Measurements from ENCODE around the gene ZNF143.

DNA sequence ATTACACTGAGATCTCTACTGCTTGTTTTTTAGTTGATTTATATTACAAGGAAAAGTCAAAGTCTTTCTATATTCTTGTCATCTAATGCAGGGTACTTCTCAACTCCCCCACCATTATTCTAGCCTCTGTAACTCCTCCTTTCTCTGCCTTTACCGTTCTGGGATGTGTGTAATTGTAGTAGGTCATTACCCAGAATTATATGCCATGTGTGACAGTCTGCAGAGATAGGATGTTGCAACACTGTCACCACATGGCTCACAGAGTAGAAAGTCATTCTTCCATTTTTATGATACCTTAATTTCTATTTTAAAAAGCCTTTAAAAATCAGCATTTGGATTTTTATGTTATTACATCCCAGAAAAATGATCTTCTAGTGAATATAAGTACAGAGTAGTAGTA lies 32.7 kb downstream of the ZNF143 start:
- TF ChIP-seq, protein P1, sequence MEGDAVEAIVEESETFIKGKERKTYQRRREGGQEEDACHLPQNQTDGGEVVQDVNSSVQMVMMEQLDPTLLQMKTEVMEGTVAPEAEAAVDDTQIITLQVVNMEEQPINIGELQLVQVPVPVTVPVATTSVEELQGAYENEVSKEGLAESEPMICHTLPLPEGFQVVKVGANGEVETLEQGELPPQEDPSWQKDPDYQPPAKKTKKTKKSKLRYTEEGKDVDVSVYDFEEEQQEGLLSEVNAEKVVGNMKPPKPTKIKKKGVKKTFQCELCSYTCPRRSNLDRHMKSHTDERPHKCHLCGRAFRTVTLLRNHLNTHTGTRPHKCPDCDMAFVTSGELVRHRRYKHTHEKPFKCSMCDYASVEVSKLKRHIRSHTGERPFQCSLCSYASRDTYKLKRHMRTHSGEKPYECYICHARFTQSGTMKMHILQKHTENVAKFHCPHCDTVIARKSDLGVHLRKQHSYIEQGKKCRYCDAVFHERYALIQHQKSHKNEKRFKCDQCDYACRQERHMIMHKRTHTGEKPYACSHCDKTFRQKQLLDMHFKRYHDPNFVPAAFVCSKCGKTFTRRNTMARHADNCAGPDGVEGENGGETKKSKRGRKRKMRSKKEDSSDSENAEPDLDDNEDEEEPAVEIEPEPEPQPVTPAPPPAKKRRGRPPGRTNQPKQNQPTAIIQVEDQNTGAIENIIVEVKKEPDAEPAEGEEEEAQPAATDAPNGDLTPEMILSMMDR (IDR thresholded peaks at IDR 0.05): no peak
- TF ChIP-seq POLR2A (IDR thresholded peaks at IDR 0.05): no peak
